Measurements from ENCODE around the gene NR2F2.

NR2F2 gene

GRCh38 chr15:96353930-96354730, 23.6 kb downstream of the NR2F2 start:
- TF ChIP-seq CTCF (IDR thresholded peaks at IDR 0.05) = peak; percentile 90
- TF ChIP-seq ZFX (IDR thresholded peaks at IDR 0.05; ENCODE audit: borderline replicate concordance) = no peak
- H3K27ac ChIP-seq = peak overlapping the region; percentile 68

- H3K27ac ChIP-seq = peak overlapping the region; percentile 68
- peak; percentile 47 for TF ChIP-seq CTCF (IDR thresholded peaks at IDR 0.05)
- no peak for TF ChIP-seq ZFX (IDR thresholded peaks at IDR 0.05; ENCODE audit: borderline replicate concordance)
Measured at GRCh38 chr15:96354731-96355567, 24.4 kb downstream of the NR2F2 start.

GRCh38 chr15:96355568-96356187, 25.2 kb downstream of the NR2F2 start:
- H3K27ac ChIP-seq = no peak overlapping the region
- TF ChIP-seq ZFX (IDR thresholded peaks at IDR 0.05; ENCODE audit: borderline replicate concordance) (no peak), CTCF (IDR thresholded peaks at IDR 0.05) (no peak)

- H3K27ac ChIP-seq = no peak overlapping the region
- TF ChIP-seq ZFX (IDR thresholded peaks at IDR 0.05; ENCODE audit: borderline replicate concordance) (no peak), CTCF (IDR thresholded peaks at IDR 0.05) (peak; percentile 98)
Measured at GRCh38 chr15:96356494-96357455, 26.3 kb downstream of the NR2F2 start.

GRCh38 chr15:96358001-96358801, 27.7 kb downstream of the NR2F2 start:
- H3K27ac ChIP-seq = no peak overlapping the region
- no peak for TF ChIP-seq CTCF (IDR thresholded peaks at IDR 0.05)
- no peak for TF ChIP-seq ZFX (IDR thresholded peaks at IDR 0.05; ENCODE audit: borderline replicate concordance)

Measured in 22Rv1 (cell line).